ENCODE data around the gene RAB40C. TPM values are rescaled to one million over a fixed set of nuclear protein-coding genes. Genes with fewer than 3 reads are reported as not detected.
"Not testable (repeated sequence)": the region's sequence is repeated elsewhere in the genome, so short reads cannot be mapped to it uniquely, and the experiment has no call there.

Gene RAB40C
- total RNA-seq, 2 donors from 2014 or later, result 12.9 TPM

- peak; percentile 24 for ATAC-seq (replicated peaks)
- peaks cover 16% of the 10 kb centered on the region for H3K4me1 Mint-ChIP-seq
Measured at GRCh38 chr16:588639-588888, 1.3 kb upstream of the RAB40C start.

GRCh38 chr16:588889-589657 lies 793 bp upstream of the RAB40C start:
- Mint-ChIP-seq H3K36me3 (ENCODE audit: low read depth) (peaks cover 16% of the 10 kb centered on the region), H3K27me3 (no peaks in the 10 kb centered on the region)
- ATAC-seq (replicated peaks), result peak; percentile 82

More at GRCh38 chr16:588639-588888, 1.3 kb upstream of the RAB40C start:
- peak overlapping the region; percentile 81 for H3K4me3 Mint-ChIP-seq
- peaks cover 16% of the 10 kb centered on the region for H3K36me3 Mint-ChIP-seq (ENCODE audit: low read depth)
- no peaks in the 10 kb centered on the region for H3K9me3 Mint-ChIP-seq
- no peaks in the 10 kb centered on the region for H3K27me3 Mint-ChIP-seq
- peak overlapping the region; percentile 90 for H3K27ac Mint-ChIP-seq

GRCh38 chr16:590188-590814 lies 435 bp downstream of the RAB40C start:
- ATAC-seq (replicated peaks), result no peak
- Mint-ChIP-seq H3K9me3 (no peaks in the 10 kb centered on the region), H3K4me1 (peaks cover 19% of the 10 kb centered on the region), H3K36me3 (ENCODE audit: low read depth) (peaks cover 16% of the 10 kb centered on the region), H3K4me3 (peak overlapping the region; percentile 92), H3K27me3 (no peaks in the 10 kb centered on the region), H3K27ac (peak overlapping the region; percentile 83)

More at GRCh38 chr16:588889-589657, 793 bp upstream of the RAB40C start:
- Mint-ChIP-seq H3K4me3 (peak overlapping the region; percentile 81), H3K9me3 (no peaks in the 10 kb centered on the region), H3K27ac (peak overlapping the region; percentile 90), H3K4me1 (peaks cover 19% of the 10 kb centered on the region)

GRCh38 chr16:590815-591200 lies 942 bp downstream of the RAB40C start:
- Mint-ChIP-seq H3K4me3 (peak overlapping the region; percentile 92), H3K27ac (peak overlapping the region; percentile 83), H3K27me3 (no peaks in the 10 kb centered on the region), H3K36me3 (ENCODE audit: low read depth) (peaks cover 16% of the 10 kb centered on the region), H3K4me1 (peaks cover 20% of the 10 kb centered on the region), H3K9me3 (no peaks in the 10 kb centered on the region)
- no peak for ATAC-seq (replicated peaks)

GRCh38 chr16:591231-591630 lies 1.4 kb downstream of the RAB40C start:
- peaks cover 24% of the 10 kb centered on the region for H3K4me1 Mint-ChIP-seq
- ATAC-seq (replicated peaks), result no peak
- no peaks in the 10 kb centered on the region for H3K27me3 Mint-ChIP-seq
- peaks cover 16% of the 10 kb centered on the region for H3K36me3 Mint-ChIP-seq (ENCODE audit: low read depth)
- no peaks in the 10 kb centered on the region for H3K9me3 Mint-ChIP-seq
- peak overlapping the region; percentile 92 for H3K4me3 Mint-ChIP-seq
- H3K27ac Mint-ChIP-seq, result peak overlapping the region; percentile 83

- Mint-ChIP-seq H3K9me3 (no peaks in the 10 kb centered on the region), H3K27ac (no peak overlapping the region)
Measured at GRCh38 chr16:591892-592517, 2.1 kb downstream of the RAB40C start.

GRCh38 chr16:592518-593306 lies 2.8 kb downstream of the RAB40C start:
- no peak for ATAC-seq (replicated peaks)
- Mint-ChIP-seq H3K36me3 (ENCODE audit: low read depth) (peaks cover 15% of the 10 kb centered on the region), H3K27ac (no peak overlapping the region), H3K4me1 (peaks cover 28% of the 10 kb centered on the region), H3K4me3 (no peak overlapping the region), H3K27me3 (no peaks in the 10 kb centered on the region), H3K9me3 (no peaks in the 10 kb centered on the region)

More at GRCh38 chr16:591892-592517, 2.1 kb downstream of the RAB40C start:
- peaks cover 28% of the 10 kb centered on the region for H3K4me1 Mint-ChIP-seq
- no peak for ATAC-seq (replicated peaks)
- H3K27me3 Mint-ChIP-seq, result no peaks in the 10 kb centered on the region
- peak overlapping the region; percentile 92 for H3K4me3 Mint-ChIP-seq
- H3K36me3 Mint-ChIP-seq (ENCODE audit: low read depth), result peaks cover 19% of the 10 kb centered on the region

- H3K36me3 Mint-ChIP-seq (ENCODE audit: low read depth), result peaks cover 8% of the 10 kb centered on the region
- H3K4me3 Mint-ChIP-seq, result no peak overlapping the region
- H3K27me3 Mint-ChIP-seq, result no peaks in the 10 kb centered on the region
- peak overlapping the region; percentile 47 for H3K27ac Mint-ChIP-seq
- no peak for ATAC-seq (replicated peaks)
- no peaks in the 10 kb centered on the region for H3K9me3 Mint-ChIP-seq
- H3K4me1 Mint-ChIP-seq, result peaks cover 28% of the 10 kb centered on the region
Measured at GRCh38 chr16:593406-593805, 3.5 kb downstream of the RAB40C start.

- Mint-ChIP-seq H3K9me3 (no peaks in the 10 kb centered on the region), H3K27ac (peak overlapping the region; percentile 47), H3K4me3 (no peak overlapping the region), H3K4me1 (peaks cover 28% of the 10 kb centered on the region), H3K36me3 (ENCODE audit: low read depth) (peaks cover 4% of the 10 kb centered on the region), H3K27me3 (no peaks in the 10 kb centered on the region)
- no peak for ATAC-seq (replicated peaks)
Measured at GRCh38 chr16:593807-594206, 3.9 kb downstream of the RAB40C start.

GRCh38 chr16:595094-595528 lies 5.2 kb downstream of the RAB40C start:
- Mint-ChIP-seq H3K27ac (no peak overlapping the region), H3K27me3 (no peaks in the 10 kb centered on the region), H3K36me3 (ENCODE audit: low read depth) (peaks cover 4% of the 10 kb centered on the region), H3K4me3 (no peak overlapping the region), H3K9me3 (no peaks in the 10 kb centered on the region), H3K4me1 (peaks cover 28% of the 10 kb centered on the region)
- no peak for ATAC-seq (replicated peaks)

- no peak for ATAC-seq (replicated peaks)
- Mint-ChIP-seq H3K4me1 (peaks cover 21% of the 10 kb centered on the region), H3K36me3 (ENCODE audit: low read depth) (peaks cover 4% of the 10 kb centered on the region)
Measured at GRCh38 chr16:595942-596735, 6.3 kb downstream of the RAB40C start.

GRCh38 chr16:596736-597060 lies 6.8 kb downstream of the RAB40C start:
- peaks cover 4% of the 10 kb centered on the region for H3K36me3 Mint-ChIP-seq (ENCODE audit: low read depth)
- H3K4me3 Mint-ChIP-seq, result no peak overlapping the region
- H3K9me3 Mint-ChIP-seq, result no peaks in the 10 kb centered on the region
- H3K27me3 Mint-ChIP-seq, result no peaks in the 10 kb centered on the region
- H3K27ac Mint-ChIP-seq, result no peak overlapping the region
- ATAC-seq (replicated peaks), result no peak
- peaks cover 20% of the 10 kb centered on the region for H3K4me1 Mint-ChIP-seq

More at GRCh38 chr16:595942-596735, 6.3 kb downstream of the RAB40C start:
- Mint-ChIP-seq H3K27me3 (no peaks in the 10 kb centered on the region), H3K9me3 (no peaks in the 10 kb centered on the region), H3K4me3 (no peak overlapping the region), H3K27ac (no peak overlapping the region)

GRCh38 chr16:597655-598054 lies 7.8 kb downstream of the RAB40C start:
- H3K27me3 Mint-ChIP-seq; H3K27ac Mint-ChIP-seq; H3K36me3 Mint-ChIP-seq (ENCODE audit: low read depth); ATAC-seq (replicated peaks); H3K4me3 Mint-ChIP-seq; H3K9me3 Mint-ChIP-seq: not testable (repeated sequence)
- peaks cover 15% of the 10 kb centered on the region for H3K4me1 Mint-ChIP-seq

All from activated T-helper 17 cell treated with anti-CD3 and anti-CD28 coated beads, Interleukin-2, amount 50 U/mL, for 72 hours (primary cell).